Glomerular visceral epithelial cell (primary cell): ENCODE data around the gene GBX2.

ENCODE experiments used
- DNase-seq: peaks from one replicate; pipeline ENCODE4 v3.0.0-alpha.2; 2016; ENCODE audit errors: extremely low spot score

Gene GBX2

GRCh38 chr2:236167297-236168109 is 683 bp downstream of the GBX2 start:
- DNase-seq, result peak; percentile 75

GRCh38 chr2:236166796-236167296 is 1.3 kb downstream of the GBX2 start:
- DNase-seq, result peak; percentile 43

GRCh38 chr2:236165842-236166795 is 2.1 kb downstream of the GBX2 start:
- DNase-seq, result no peak

DNA sequence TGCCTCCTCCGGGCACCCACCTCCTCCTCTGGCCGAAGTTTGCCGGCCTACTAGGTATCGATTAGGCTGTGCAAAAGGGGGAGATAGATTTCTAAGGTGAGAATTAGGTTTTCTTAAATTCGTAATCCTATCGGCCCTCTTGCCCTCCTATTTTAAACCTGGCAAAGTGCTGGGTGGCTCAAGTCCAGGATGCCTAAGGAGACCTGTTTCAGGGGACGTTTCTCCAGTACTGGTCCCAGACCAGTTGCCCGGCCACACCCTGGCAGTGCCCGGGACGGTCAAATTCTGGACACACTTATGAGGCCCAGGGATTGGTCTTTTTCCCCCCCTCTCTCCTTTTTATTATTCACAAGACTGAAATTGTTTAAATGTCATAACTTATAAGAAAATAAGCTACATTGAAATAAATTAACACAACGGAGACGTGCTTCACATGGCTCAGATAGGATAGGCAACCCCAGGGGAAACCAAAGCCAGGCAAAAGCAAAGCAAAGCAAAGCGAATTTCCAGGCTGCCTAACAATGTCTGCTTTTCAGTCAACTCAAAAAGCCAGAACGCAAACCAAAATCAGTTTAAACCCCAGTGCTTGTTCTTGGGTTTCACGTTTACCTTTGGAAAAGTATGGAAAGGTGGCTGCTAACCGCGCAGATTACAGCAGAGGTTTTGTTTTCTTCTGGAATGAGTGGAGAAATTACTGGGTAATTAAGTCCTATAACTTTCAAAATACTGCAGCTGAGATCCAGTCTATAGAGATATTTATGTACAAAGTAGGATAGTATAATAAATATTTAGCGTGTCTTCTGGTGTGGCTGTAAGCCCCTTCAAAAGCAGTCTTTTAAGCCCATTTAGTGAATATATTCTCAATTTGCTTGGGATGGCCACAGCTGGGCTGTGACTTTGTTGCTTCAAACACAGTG is 3.0 kb downstream of the GBX2 start:
- no peak for DNase-seq

- no peak for DNase-seq
Observed at GRCh38 chr2:236164201-236164924, 3.8 kb downstream of the GBX2 start.

- DNase-seq, result no peak
Observed at GRCh38 chr2:236163471-236164200, 4.5 kb downstream of the GBX2 start.

GRCh38 chr2:236162882-236163470 is 5.2 kb downstream of the GBX2 start:
- DNase-seq, result no peak

DNA sequence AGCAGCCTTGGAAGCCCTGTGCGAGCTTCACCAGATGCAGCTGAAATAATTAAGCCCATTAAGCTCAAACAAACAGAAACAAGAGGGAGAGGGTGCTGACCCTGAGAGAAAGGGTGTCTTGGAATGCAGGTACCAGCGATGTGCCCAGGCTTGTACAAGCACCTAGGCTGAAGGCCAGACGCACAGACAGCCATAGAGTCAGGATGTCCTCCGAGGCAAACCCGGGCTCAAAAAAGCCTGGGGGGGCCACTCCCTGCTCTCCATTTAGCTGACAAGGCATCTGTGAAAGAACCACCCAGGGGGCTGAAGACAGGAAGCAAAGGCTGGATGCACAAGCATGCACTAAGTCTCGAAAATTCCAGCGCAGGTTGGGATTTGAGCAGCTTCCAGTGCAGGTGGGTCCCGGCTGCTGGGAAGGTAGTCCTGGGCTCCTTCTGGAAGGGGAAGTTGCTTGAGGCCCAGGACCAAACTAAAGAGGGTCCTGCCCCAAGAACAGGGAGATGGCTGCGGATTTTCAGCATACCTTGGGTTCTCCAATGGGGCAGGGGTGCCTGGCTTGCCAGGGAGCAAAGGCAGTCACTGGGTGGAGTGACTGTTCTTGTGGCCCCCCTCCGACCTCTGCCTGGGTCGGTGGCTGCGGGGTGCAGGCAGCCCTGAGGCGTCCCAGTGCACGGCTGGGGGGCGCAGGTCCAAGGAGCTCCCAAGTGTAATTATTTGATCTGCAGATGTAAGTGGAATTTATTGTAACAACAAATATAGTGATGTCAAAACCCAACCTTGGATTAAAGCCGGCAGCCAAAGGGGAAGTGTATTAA is 5.9 kb downstream of the GBX2 start:
- DNase-seq, result no peak

GRCh38 chr2:236161531-236161930 is 6.7 kb downstream of the GBX2 start:
- DNase-seq, result no peak

DNA sequence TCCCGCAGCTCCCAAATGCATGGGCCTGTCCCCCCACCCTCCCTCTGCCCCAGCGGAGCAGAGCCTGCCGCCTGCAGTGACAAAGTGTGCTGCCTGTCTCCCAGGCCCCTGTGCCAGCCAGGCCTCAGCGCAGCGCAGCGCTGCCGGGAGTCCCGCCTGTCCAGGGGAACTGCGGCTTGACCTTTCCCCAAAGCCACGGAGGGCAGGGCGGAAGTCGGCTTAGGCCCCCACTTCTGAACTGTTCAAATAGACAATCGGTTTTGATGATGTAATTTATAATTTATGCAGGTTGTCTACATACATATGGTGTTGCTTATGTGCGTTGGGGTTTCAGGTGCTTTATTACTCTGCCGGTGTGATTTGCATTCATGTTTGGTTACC is 7.1 kb downstream of the GBX2 start:
- no peak for DNase-seq

DNA sequence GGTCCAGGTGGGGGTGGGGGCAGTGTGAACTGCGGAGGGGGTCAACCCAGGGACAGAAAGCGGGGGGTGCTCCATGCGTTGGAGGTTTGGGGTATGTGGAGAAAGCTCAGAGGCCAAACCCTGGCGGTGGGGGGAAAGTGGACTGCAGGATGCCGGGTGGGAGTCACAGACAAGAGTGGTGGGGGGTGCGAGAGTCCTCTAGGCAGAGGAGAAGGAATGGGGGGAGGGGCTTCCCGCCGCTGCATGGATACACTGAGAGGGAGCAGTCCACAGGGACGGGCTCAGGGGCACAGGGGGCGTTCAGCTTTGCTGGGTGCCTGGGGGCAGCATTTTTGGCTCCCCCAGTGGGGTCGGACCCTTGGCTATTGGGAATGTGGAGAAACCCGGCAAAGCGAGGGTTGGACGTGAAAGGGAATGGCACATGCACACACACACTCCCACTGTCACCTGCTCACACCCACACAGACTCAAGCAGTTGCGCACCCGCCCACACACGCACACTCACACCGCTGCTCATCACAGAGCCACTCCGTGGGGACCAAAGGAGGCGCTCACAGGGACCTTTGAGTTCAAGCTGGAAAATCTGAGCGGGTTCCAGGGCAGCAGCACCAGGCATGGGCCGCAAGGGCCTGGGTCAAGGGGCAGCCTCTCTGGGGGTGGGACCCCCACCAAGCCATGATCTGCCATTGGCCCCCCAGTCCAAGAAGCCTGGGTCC is 7.7 kb downstream of the GBX2 start:
- DNase-seq, result no peak

DNA sequence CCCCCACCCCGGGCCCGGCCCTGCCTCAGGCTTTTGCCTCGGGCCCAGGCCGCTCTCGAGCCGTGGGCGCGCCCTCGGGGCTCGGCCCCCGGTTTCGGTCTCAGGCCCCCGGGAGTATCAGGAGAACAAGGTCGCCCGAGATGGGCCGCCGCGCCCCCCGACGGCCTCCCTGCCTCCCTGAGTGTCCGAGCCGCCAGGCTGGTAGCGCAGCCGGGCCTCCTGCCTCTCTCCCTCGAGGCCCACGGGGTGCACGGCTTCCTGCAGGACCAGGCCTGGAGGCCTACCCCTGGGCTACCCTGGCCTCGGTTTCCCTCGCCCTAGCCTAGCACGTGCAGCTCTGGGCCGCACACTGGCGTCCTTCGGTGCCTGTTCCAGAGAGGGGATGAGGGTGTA is 8.4 kb downstream of the GBX2 start:
- DNase-seq, result no peak

GRCh38 chr2:236158969-236159777 is 9.0 kb downstream of the GBX2 start:
- no peak for DNase-seq

GRCh38 chr2:236157815-236158498 is 10.2 kb downstream of the GBX2 start:
- no peak for DNase-seq

- DNase-seq, result no peak
Observed at GRCh38 chr2:236157366-236157765, 10.8 kb downstream of the GBX2 start.

GRCh38 chr2:236156860-236157194 is 11.4 kb downstream of the GBX2 start:
- DNase-seq, result no peak
